Activated T-cell treated with anti-CD3 and anti-CD28 coated beads, Interleukin-2, amount 50 U/mL, for 72 hours (primary cell): ENCODE data around the gene DNTT. TPM values are rescaled to one million over a fixed set of nuclear protein-coding genes. Genes with fewer than 3 reads are reported as not detected.
"Not testable (repeated sequence)": the region's sequence is repeated elsewhere in the genome, so short reads cannot be mapped to it uniquely, and the experiment has no call there.

Source experiments
- ATAC-seq, 2 donors: fragments of 150-1000 bp; cut with Tn5 transposase; replicated peaks in 1 of 2; 2 replicates each; pipeline ENCODE4 v1.10.0; 2021; ENCODE audit warnings: moderate library complexity in 2 of 2, mild to moderate bottlenecking in 1 of 2
- DNase-seq, 2 donors: peaks; one replicate each; pipeline ENCODE4 v3.0.0; 2021 to 2022; ENCODE audit warnings: mixed read lengths in 1 of 2
- H3K27ac Mint-ChIP-seq: one replicate; pipeline ENCODE4 v1.8.0; 2022; ENCODE audit warnings: mild to moderate bottlenecking, moderate library complexity, mixed read lengths
- H3K27me3 Mint-ChIP-seq: one replicate; pipeline ENCODE4 v1.8.0; 2022; ENCODE audit warnings: low read depth, mixed read lengths
- H3K36me3 Mint-ChIP-seq, 2 donors: one replicate each; pipeline ENCODE4 v1.8.0; 2022; ENCODE audit warnings: mixed read lengths in 2 of 2, mild to moderate bottlenecking in 1 of 2; ENCODE audit not compliant: insufficient read depth in 2 of 2
- H3K4me1 Mint-ChIP-seq: one replicate; pipeline ENCODE4 v1.8.0; 2022; ENCODE audit warnings: low read depth, mixed read lengths
- H3K4me3 Mint-ChIP-seq, 2 donors: one replicate each; pipeline ENCODE4 v1.8.0; 2022; ENCODE audit warnings: mild to moderate bottlenecking in 2 of 2, mixed read lengths in 2 of 2, moderate library complexity in 2 of 2
- H3K9me3 Mint-ChIP-seq, 2 donors: one replicate each; pipeline ENCODE4 v1.8.0; 2022; ENCODE audit warnings: mixed read lengths in 2 of 2
- total RNA-seq, 2 donors: library from RNA; stranded (reverse); gene quantifications; one replicate each; pipeline ENCODE4 v1.2.3, GENCODE V29; 2022

Gene DNTT
- total RNA-seq, 2 donors from 2014 or later, result not detected

DNA sequence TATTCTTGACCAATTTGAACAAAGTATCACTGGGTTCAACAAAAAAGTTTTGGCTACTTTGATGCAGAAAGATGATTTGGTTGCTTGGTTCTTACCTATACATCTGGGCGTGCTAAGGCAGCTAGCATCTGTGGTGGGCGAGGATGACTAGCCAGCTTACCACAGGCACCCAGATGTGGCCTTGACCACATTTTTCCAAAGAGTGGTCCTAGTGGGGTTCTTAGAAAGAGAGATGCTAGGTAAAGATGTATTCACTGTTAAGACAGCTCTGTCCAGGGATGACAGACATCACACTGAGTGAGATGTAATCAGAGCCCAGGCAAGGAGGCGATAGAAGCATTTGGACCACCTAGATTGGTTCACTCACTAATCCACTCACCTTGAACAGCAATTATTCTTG, 785 bp downstream of the DNTT start:
- Mint-ChIP-seq H3K27me3 (peaks cover 4% of the 10 kb centered on the region), H3K4me3 (no peak overlapping the region), H3K4me1 (peaks cover 27% of the 10 kb centered on the region)

DNA sequence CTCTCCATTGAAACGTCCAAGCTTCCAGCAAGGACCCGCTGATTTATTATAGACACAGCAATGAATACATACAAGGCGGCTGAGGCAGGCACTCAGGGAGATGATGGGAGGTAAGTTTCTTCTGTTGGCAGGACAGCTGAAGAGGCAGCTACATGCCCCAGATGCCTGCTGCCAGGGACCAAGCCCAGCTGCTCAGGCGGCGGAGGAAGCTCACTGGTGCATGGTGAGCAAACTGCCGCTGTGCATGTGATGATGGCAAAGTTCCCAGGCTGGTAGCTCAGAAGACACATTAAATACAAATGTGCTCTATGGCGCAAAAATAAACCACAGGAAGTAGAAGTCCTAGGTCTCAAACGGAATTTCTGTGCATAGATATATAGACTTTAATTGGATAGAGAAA, 2.3 kb downstream of the DNTT start:
- Mint-ChIP-seq H3K4me3 (peak overlapping the region in 1 of 2 donors; percentile 26), H3K4me1 (peaks cover 26% of the 10 kb centered on the region), H3K9me3 (no peaks in the 10 kb centered on the region), H3K27me3 (peaks cover 4% of the 10 kb centered on the region), H3K36me3 (no peaks in the 10 kb centered on the region), H3K27ac (no peak overlapping the region)
- peak in 1 of 2 donors; percentile 3 for DNase-seq
- ATAC-seq, result no peak

More for the DNA sequence above, 785 bp downstream of the DNTT start:
- Mint-ChIP-seq H3K36me3 (no peaks in the 10 kb centered on the region), H3K9me3 (no peaks in the 10 kb centered on the region), H3K27ac (no peak overlapping the region)
- ATAC-seq (peak; percentile 44 to 78), DNase-seq (peak in 1 of 2 donors; percentile 37)

DNA sequence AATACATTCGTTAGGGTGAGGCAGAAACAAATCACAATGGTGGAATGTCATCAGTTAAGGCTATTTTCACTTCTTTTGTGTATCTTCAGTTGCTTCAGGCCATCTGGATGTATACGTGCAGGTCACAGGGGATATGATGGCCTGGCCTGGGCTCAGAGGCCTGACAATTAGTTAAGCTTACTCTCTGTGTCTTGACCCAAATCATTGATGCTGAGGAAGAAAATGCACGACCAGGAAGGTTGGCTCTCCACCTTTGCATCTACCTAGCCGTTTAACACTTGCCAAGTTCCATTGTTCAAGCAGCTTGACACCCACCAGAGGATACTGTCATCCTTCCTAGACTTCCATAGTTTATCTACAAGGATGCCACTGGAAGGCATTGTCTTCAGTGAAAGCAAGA, 4.6 kb downstream of the DNTT start:
- not testable (repeated sequence) for H3K9me3 Mint-ChIP-seq, H3K27ac Mint-ChIP-seq, H3K36me3 Mint-ChIP-seq, H3K4me3 Mint-ChIP-seq, H3K27me3 Mint-ChIP-seq, DNase-seq, ATAC-seq
- peaks cover 26% of the 10 kb centered on the region for H3K4me1 Mint-ChIP-seq

DNA sequence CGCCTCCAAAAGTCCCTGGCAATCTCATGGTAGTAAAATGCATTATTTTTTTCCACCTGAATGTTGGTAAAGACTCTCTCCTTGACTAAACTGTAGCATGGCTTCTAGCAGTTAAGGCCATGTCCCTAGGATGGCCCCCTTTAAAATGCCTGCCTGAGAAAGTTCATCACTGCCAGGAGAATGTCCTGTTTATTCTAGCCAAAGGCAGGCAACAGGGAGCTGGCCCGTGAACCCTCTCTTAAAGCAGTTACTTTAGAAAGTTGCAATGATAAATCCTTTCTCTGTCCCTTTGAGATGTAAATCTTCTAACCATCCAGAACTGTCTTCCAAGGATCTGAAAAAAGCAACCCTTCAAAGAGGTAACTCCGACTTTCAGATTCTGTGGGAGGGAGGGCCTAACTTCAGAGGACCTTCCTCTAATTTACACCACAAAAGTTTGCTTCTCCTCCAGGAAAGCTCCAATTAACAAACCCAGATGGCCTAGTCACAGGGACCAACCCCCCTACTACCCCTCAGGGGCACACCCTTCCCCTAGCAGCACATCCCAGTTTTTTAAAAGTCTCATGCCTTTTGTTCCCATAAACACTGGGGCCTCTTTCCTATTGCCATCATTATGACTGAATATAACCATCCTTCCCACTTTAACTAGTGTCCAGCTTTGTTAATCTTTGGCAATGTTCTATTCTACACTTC, 5.5 kb downstream of the DNTT start:
- ATAC-seq, result no peak
- H3K36me3 Mint-ChIP-seq, result no peaks in the 10 kb centered on the region
- H3K4me3 Mint-ChIP-seq, result no peak overlapping the region
- no peak overlapping the region for H3K27ac Mint-ChIP-seq
- no peaks in the 10 kb centered on the region for H3K9me3 Mint-ChIP-seq
- H3K27me3 Mint-ChIP-seq, result peaks cover 4% of the 10 kb centered on the region
- H3K4me1 Mint-ChIP-seq, result peaks cover 18% of the 10 kb centered on the region
- no peak for DNase-seq

DNA sequence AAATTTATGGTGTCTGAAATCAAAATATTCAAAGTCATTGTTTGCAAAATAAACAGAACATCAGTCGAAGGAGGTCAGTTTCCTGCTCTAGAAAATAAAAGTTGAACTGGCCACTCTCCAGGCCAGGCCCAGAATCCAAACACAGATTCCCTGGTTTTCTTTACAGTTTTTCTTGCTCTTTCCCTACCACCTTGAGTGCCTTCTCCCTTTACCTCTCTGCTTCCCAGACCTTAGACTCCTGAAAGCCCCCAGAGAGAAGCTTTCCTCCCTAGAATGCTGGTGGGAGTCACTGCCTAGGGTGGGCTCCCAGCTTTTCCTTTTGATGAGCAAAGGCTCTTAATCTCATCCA, 6.1 kb downstream of the DNTT start:
- DNase-seq (no peak), ATAC-seq (no peak)
- peaks cover 4% of the 10 kb centered on the region for H3K27me3 Mint-ChIP-seq
- no peaks in the 10 kb centered on the region for H3K9me3 Mint-ChIP-seq
- H3K36me3 Mint-ChIP-seq, result no peaks in the 10 kb centered on the region
- H3K4me1 Mint-ChIP-seq, result peaks cover 13% of the 10 kb centered on the region
- H3K27ac Mint-ChIP-seq, result no peak overlapping the region
- H3K4me3 Mint-ChIP-seq, result no peak overlapping the region

DNA sequence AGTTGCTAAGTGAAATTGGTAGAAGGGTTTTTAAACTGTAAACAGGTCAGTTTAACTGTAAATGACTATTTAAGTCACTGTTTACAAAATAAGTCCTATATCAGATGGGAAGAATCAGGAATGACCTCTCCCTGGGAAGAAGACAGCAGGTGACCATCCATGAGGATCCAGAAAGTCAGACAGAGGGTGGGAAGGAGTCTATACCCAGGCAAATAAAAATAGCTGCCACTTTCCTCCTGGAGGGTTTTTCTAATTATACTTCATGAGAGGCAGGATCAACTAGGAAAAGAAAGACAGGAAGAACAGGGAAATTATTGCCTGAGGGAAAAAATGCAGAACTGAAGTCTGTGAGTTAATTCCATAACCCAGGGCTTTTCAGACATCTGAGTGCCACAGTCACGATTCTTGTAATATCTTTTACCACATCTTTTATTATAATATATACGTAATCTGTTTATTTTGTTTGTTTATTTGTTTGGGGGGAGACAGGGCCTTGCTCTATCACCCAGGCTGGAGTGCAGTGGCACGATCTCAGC, 7.0 kb downstream of the DNTT start:
- Mint-ChIP-seq H3K4me1 (peaks cover 9% of the 10 kb centered on the region), H3K36me3 (no peaks in the 10 kb centered on the region), H3K4me3 (no peak overlapping the region), H3K9me3 (no peaks in the 10 kb centered on the region), H3K27me3 (peaks cover 4% of the 10 kb centered on the region), H3K27ac (no peak overlapping the region)
- no peak for ATAC-seq
- DNase-seq, result no peak

DNA sequence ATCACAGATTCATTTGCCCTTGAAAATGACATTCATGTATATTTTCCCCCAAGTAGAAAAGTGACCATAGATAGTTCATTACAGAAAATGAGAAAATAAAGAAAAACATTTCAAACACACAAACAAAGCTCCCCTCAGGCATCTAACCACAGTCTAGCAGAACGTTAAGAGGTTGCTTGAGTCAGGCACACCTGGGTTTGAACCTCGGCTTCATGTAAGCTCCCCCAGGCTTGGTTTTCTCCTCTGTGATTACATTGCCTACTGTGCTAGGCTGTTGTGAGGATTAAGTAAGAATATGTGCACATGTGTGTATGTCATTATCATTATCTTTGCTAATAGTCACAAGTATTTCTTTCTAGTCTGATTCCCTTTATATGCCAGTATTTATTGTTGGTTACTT, 9.1 kb downstream of the DNTT start:
- no peak for DNase-seq
- H3K27me3 Mint-ChIP-seq, result no peaks in the 10 kb centered on the region
- no peak overlapping the region for H3K27ac Mint-ChIP-seq
- no peak overlapping the region for H3K4me3 Mint-ChIP-seq
- no peaks in the 10 kb centered on the region for H3K4me1 Mint-ChIP-seq
- ATAC-seq, result no peak
- no peaks in the 10 kb centered on the region for H3K36me3 Mint-ChIP-seq
- H3K9me3 Mint-ChIP-seq, result no peaks in the 10 kb centered on the region

DNA sequence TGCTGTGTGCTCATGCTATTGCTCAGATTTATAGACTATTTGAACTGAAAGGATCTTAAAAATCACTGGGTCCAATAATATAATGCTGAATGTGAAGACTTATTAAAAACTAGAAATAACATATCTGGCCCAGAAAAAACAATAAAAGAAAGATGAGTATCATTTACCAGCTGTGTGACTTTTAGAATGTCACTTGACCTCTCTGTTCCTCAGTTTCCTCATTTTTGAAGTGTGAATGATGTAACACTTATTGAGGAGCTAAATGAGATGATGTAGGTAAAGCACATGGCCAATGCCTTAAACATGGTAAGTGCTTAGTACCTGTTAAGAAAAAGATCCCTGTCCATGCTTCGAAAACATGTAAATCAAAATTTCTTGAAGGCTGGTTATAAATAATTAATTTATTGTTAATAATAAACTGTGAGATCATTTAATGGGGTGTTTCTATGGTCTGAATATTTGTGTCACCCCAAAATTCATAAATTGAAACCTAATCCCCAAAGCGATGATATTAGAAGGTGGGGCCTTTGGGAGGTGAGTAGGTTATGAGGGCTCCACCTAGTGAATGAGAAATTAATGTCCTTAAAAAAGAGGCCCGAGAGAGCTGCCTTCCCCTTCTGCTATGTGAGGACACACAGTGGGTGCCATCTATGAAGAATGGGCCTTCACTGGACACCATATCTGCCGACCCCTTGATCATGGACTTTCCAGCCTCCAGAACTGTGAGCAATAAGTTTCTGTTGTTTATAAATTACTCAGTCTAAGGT, 13.0 kb downstream of the DNTT start:
- DNase-seq, result no peak
- H3K4me1 Mint-ChIP-seq, result no peaks in the 10 kb centered on the region
- no peaks in the 10 kb centered on the region for H3K9me3 Mint-ChIP-seq
- H3K27ac Mint-ChIP-seq, result no peak overlapping the region
- H3K4me3 Mint-ChIP-seq, result no peak overlapping the region
- H3K36me3 Mint-ChIP-seq, result no peaks in the 10 kb centered on the region
- no peak for ATAC-seq
- H3K27me3 Mint-ChIP-seq, result no peaks in the 10 kb centered on the region

DNA sequence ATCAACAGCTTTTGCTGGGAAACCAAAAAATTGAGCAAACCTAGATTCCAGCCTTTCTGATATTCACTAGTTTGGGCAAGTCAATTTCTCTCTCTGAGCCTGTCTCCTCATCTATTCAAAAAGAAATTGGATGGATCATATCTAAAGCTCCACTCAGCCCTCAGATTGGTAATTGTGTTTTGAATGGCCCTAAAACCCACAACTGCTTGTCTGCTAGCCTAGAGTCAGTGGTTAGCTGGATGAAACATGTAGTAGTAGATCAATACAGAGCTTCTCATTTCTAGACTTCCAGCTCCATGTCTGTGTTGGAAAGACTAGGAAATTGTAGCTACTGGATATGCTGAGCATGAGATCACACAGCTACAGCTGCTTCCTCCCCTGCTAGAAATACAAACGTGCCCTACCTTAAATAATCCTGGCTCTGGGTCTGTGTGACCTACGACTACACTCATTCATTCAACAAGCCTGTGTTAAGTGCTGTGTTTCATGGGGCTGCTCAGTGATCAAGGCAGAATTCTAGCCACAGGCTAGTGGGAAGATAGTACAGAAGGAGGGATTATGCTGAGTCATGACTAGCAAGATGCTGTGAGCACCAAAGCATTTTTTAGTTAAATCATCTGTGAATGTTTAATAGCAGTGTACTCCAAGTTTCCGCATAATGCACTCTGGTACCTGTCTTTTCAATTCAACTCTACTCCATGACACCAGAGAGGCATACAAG, 15.7 kb downstream of the DNTT start:
- Mint-ChIP-seq H3K27ac (no peak overlapping the region), H3K4me1 (no peaks in the 10 kb centered on the region), H3K27me3 (peaks cover 9% of the 10 kb centered on the region), H3K4me3 (no peak overlapping the region), H3K36me3 (no peaks in the 10 kb centered on the region), H3K9me3 (no peaks in the 10 kb centered on the region)
- ATAC-seq, result peak; percentile 37 to 69
- no peak for DNase-seq

DNA sequence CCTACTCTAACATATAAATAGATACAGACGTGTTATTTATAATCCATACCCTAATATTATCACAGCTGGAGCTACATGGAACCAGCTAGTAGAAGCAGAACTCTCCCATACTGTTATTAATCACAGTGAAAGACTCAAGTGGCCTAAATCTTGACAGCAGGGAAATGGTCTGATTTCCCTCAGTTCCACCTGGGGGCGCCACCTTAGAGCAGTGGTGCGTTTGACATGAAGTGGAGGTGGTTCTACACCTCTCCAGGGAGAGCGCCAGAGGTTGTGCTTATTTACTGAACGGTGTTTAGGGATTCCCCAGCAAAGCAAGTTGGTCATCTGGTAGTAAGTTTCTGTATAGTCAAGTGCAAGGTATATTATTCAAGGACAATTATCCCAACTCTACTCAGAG, 17.6 kb downstream of the DNTT start:
- ATAC-seq, result no peak
- Mint-ChIP-seq H3K9me3 (no peaks in the 10 kb centered on the region), H3K4me3 (no peak overlapping the region), H3K4me1 (no peaks in the 10 kb centered on the region), H3K36me3 (no peaks in the 10 kb centered on the region), H3K27me3 (peaks cover 14% of the 10 kb centered on the region), H3K27ac (no peak overlapping the region)
- DNase-seq, result no peak

DNA sequence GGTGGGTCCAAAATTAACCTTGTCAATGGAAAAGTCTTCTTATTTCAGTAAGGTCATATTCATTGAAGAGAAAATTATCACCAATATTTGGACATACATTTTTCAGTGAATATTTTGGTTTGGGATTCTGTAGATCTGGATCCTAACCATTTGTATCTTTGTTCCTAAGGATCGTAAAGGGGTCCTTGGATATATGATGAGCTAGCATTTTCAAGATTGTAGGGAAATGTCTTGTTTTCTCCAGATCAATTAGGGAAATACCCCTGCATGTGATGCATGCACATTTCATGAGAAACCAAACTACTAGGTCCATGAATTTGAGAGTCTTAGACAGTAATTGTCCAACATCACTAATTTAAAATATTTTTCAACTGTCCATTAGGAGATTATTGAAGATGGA, 18.0 kb downstream of the DNTT start:
- ATAC-seq (no peak), DNase-seq (no peak)
- H3K4me1 Mint-ChIP-seq, result no peaks in the 10 kb centered on the region
- no peaks in the 10 kb centered on the region for H3K9me3 Mint-ChIP-seq
- no peak overlapping the region for H3K27ac Mint-ChIP-seq
- no peak overlapping the region for H3K4me3 Mint-ChIP-seq
- no peaks in the 10 kb centered on the region for H3K36me3 Mint-ChIP-seq
- H3K27me3 Mint-ChIP-seq, result peaks cover 16% of the 10 kb centered on the region

DNA sequence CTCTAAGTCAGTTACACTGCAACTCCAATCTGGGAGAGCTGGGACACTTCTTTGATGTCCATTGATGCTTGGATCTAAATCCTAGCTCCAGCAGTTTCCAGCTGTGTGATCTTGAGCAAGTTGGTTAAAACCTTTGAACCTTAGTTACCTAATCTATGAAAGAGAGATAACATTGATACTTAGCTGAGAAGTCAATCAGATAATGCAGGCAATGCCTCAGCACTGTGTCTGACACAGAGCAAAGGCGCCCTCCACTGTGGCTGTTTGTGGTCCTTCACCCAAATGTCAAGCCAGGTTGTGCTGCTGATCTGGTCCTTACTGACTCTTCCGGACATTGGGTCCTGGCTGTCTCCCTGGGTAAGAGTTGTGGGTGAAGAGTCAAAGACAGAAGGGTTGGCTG, 20.2 kb downstream of the DNTT start:
- no peak for ATAC-seq
- no peaks in the 10 kb centered on the region for H3K4me1 Mint-ChIP-seq
- H3K9me3 Mint-ChIP-seq, result no peaks in the 10 kb centered on the region
- DNase-seq, result no peak
- peaks cover 16% of the 10 kb centered on the region for H3K27me3 Mint-ChIP-seq
- no peak overlapping the region for H3K27ac Mint-ChIP-seq
- no peaks in the 10 kb centered on the region for H3K36me3 Mint-ChIP-seq
- H3K4me3 Mint-ChIP-seq, result no peak overlapping the region

DNA sequence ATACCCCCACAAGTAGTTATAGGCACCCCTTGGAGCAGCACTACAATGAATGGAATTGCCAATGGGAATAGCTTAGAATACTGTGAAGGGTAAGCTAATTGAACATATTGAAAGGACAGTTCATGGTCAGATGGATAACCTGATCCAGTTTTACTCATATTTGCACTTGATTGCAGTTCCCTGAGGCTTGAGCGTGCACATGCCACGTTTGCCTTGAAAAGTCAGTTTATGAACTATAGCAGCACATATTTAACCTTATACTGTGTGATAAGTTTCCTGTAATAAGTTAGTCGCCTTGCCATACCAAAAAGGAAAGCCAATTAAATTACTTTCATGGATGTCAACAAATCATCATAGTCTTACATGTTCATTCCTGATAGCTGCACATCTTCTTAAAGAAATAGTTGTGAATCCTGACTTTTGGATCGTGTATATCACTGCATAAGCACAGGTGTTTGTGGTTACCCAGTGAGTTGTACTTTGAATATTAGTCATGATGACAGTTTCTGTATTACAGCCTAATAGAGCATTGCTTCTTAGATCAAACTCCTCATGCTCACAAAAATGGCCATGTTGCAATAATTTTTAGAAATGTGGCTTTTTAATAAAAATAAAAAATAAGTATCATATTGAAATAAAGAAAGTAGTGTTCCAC, 21.6 kb downstream of the DNTT start:
- no peaks in the 10 kb centered on the region for H3K4me1 Mint-ChIP-seq
- H3K4me3 Mint-ChIP-seq, result no peak overlapping the region
- H3K9me3 Mint-ChIP-seq, result no peaks in the 10 kb centered on the region
- H3K27me3 Mint-ChIP-seq, result peaks cover 16% of the 10 kb centered on the region
- DNase-seq (no peak), ATAC-seq (peak; percentile 76 to 79)
- H3K27ac Mint-ChIP-seq, result no peak overlapping the region
- H3K36me3 Mint-ChIP-seq, result no peaks in the 10 kb centered on the region
